K562 (cell line): ENCODE data around the gene YPEL3. TPM values are rescaled to one million over a fixed set of nuclear protein-coding genes. Genes with fewer than 3 reads are reported as not detected.
A peak's percentile ranks its signal among the peaks of the same experiment; 100 is the strongest.

Source experiments
- CHD7 ChIP-seq: fragments of 200-600 bp; sonication (generic); IDR thresholded peaks from one replicate; pipeline ENCODE4 v1.6.1; 2012; ENCODE audit warnings: mild to moderate bottlenecking, low read depth, low read length, inconsistent platforms
- EHMT2 ChIP-seq: fragments of 450-650 bp; IDR thresholded peaks from 2 replicates; pipeline ENCODE4 v1.6.1; 2018; ENCODE audit warnings: antibody characterized with exemption
- ELF4 ChIP-seq: fragments of 450-650 bp; formaldehyde crosslinking; IDR thresholded peaks from 2 replicates; pipeline ENCODE4 v1.4.0; 2022; ENCODE audit warnings: missing genetic modification characterization
- GTF2F1 ChIP-seq: IDR thresholded peaks from 2 replicates; pipeline ENCODE4 v1.6.1; 2011; ENCODE audit warnings: low read depth, low read length, improper control_type of control experiment
- ILF3 ChIP-seq: fragments of 450-650 bp; IDR thresholded peaks from 2 replicates; pipeline ENCODE4 v1.6.1; 2018; ENCODE audit warnings: antibody characterized with exemption, mild to moderate bottlenecking, moderate library complexity, borderline replicate concordance
- POLR2AphosphoS2 ChIP-seq: IDR thresholded peaks from 2 replicates; pipeline ENCODE4 v1.6.1; 2012; ENCODE audit warnings: low read length, improper control_type of control experiment
- RREB1 ChIP-seq: fragments of 250-450 bp; sonication (Bioruptor Pico); IDR thresholded peaks from 2 replicates; pipeline ENCODE4 v1.4.0; 2020
- SMAD1 ChIP-seq: fragments of 150-350 bp; IDR thresholded peaks from 2 replicates; pipeline ENCODE4 v1.6.1; 2014; ENCODE audit warnings: low read length, low read depth; ENCODE audit not compliant: partially characterized antibody
- TRIM24 ChIP-seq, 2 experiments: fragments of 450-650 bp; IDR thresholded peaks; 2 replicates each; pipeline ENCODE4 v1.6.1; 2016
- XRCC3 ChIP-seq: fragments of 450-650 bp; IDR thresholded peaks from 2 replicates; pipeline ENCODE4 v1.6.1; 2017; ENCODE audit warnings: mild to moderate bottlenecking, moderate library complexity
- ZNF121 ChIP-seq: sonication (generic); formaldehyde crosslinking; conservative IDR thresholded peaks from 2 replicates; pipeline ENCODE4 v1.8.0; 2022; ENCODE audit warnings: missing genetic modification reagents
- ZNF124 ChIP-seq: sonication (generic); formaldehyde crosslinking; IDR thresholded peaks from 2 replicates; pipeline ENCODE4 v1.8.1; 2022; ENCODE audit warnings: missing genetic modification reagents
- polyA plus RNA-seq, 8 experiments: library from polyadenylated mRNA; depleted of rRNA in 4 of 8; stranded (reverse) in 5 of 8; unstranded in 3 of 8; fragments of >200 nt; fragmentation: Nextera tagmentation in 2 of 8; fragmentation: Illumina TruSeq in 1 of 8; extraction: Ambion mirVana in 2 of 8; extraction: Trizol in 1 of 8; gene quantifications; 2 replicates each; pipeline versions ENCODE4 v1.2.1 to v1.2.3, GENCODE V29; 2011 to 2014; ENCODE audit warnings: inconsistent platforms in 1 of 8, missing spikeins in 1 of 8
- total RNA-seq, 7 experiments: library from RNA; depleted of rRNA in 6 of 7; stranded (reverse); fragments of >200 nt in 6 of 7; fragmentation: Illumina TruSeq in 2 of 7; extraction: Trizol in 2 of 7; gene quantifications; 2 replicates each; pipeline versions ENCODE4 v1.2.1 to v1.2.3, GENCODE V29; 2011 to 2021; ENCODE audit warnings: low replicate concordance in 1 of 7

The YPEL3 gene
- total and polyA plus RNA-seq, 9 of the 15 experiments (the other 6 are each of a cell fraction or from before 2014, with no cell fraction given), result 0.41 to 15.0 (median 2.9) TPM

GRCh38 chr16:30096862-30097563 is 1.0 kb upstream of the YPEL3 start (continued):
- TF ChIP-seq RREB1 (CRISPR knock-in tag), result no peak
- TF ChIP-seq ZNF124 (CRISPR knock-in tag), result no peak
- peak; percentile 81 to 88 for TF ChIP-seq TRIM24 (IDR thresholded peaks at IDR 0.05)
- TF ChIP-seq ELF4 (CRISPR knock-in tag), result no peak
- TF ChIP-seq CHD7, result no peak
- TF ChIP-seq ILF3, result no peak
- 0 out of 2 replicates have a peak, but pooled peaks have one; percentile 94 for TF ChIP-seq XRCC3
- TF ChIP-seq ZNF121, result no peak
- TF ChIP-seq GTF2F1, result no peak
- TF ChIP-seq POLR2AphosphoS2, result no peak
- no peak for TF ChIP-seq SMAD1
- no peak for TF ChIP-seq EHMT2
